GM13977 (cell line): ENCODE results near the gene C2CD5.

Experiments
- DNase-seq: peaks from one replicate; pipeline ENCODE4 v3.0.0; 2012; ENCODE audit warnings: low spot score
- in situ Hi-C: fragments of 300-500 bp; cut with MboI; formaldehyde crosslinking; loops from one replicate; pipeline ENCODE4 v1.12.0; 2022; ENCODE audit warnings: low sequenced_read_pairs, low pct_unique_long_range_greater_than_20kb, mixed read lengths, inconsistent platforms; ENCODE audit not compliant: unreplicated experiment
- TF ChIP-seq, protein P1 (sequence below): IDR thresholded peaks from 2 replicates; pipeline ENCODE4 v1.5.1; 2012; ENCODE audit warnings: mild to moderate bottlenecking, control low read depth; ENCODE audit not compliant: insufficient read depth; ENCODE audit errors: extremely low read depth, missing control alignments

Gene C2CD5

DNA sequence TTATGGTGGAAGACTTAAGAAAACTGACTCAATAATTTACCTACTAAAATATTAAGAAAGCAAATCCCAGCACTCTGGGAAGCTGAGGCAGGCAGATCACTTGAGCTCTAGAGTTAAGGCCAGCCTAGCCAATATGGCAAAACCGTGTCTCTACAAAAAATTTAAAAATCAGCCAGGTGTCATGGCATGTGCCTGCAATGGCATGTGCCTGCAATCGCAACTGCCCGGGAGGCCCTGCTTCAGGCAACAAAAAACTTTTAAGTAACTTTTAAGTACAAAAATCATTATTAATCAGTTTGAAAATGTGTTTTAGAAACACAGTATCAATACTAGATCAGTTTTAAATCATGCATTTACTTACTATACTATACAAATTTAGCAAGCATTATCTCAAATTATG lies 17.5 kb downstream of the C2CD5 start:
- DNase-seq, result no peak
- in situ Hi-C loops, result no loop called here
- TF ChIP-seq, protein P1, sequence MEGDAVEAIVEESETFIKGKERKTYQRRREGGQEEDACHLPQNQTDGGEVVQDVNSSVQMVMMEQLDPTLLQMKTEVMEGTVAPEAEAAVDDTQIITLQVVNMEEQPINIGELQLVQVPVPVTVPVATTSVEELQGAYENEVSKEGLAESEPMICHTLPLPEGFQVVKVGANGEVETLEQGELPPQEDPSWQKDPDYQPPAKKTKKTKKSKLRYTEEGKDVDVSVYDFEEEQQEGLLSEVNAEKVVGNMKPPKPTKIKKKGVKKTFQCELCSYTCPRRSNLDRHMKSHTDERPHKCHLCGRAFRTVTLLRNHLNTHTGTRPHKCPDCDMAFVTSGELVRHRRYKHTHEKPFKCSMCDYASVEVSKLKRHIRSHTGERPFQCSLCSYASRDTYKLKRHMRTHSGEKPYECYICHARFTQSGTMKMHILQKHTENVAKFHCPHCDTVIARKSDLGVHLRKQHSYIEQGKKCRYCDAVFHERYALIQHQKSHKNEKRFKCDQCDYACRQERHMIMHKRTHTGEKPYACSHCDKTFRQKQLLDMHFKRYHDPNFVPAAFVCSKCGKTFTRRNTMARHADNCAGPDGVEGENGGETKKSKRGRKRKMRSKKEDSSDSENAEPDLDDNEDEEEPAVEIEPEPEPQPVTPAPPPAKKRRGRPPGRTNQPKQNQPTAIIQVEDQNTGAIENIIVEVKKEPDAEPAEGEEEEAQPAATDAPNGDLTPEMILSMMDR, result no peak

DNA sequence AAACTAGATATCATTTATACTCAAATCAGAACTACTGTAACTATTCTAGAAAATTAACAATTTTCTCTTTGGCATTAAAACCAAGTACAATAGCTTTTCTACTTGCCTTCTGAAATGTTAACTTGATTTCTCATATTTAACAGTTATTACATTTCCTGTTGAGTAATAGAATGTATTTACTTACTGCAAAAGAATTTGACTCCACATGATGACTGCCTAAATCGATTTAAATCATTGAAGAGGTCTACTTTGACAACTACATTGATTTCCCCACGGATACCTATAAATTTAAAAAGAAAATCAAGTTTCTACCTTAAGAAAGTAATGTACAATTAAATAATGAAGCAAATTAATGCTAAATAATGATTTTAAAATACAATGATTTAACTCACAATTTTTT lies 18.9 kb downstream of the C2CD5 start:
- in situ Hi-C loops, result no loop called here
- no peak for DNase-seq
- TF ChIP-seq, protein P1, result no peak

DNA sequence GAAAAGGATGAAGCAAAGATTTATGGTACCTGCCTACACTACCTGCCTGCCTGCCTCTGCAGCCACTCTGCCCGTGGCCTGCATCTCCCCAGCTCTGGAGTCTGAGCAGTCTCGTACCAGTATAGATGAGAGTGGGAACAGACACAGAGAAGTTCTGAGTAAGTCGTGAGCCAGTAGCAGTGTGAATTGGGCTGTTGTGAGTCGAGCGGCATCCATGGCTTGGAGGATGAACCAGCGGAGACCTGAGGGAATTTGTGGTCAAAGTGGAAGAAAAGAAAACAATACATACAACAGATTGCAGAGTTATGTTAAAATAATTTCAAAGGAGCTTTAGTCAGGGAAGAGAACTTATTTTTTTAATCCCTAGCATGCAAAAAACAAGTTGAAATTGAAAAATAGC lies 25.3 kb downstream of the C2CD5 start:
- in situ Hi-C loops, result no loop called here
- TF ChIP-seq, protein P1, result no peak

DNA sequence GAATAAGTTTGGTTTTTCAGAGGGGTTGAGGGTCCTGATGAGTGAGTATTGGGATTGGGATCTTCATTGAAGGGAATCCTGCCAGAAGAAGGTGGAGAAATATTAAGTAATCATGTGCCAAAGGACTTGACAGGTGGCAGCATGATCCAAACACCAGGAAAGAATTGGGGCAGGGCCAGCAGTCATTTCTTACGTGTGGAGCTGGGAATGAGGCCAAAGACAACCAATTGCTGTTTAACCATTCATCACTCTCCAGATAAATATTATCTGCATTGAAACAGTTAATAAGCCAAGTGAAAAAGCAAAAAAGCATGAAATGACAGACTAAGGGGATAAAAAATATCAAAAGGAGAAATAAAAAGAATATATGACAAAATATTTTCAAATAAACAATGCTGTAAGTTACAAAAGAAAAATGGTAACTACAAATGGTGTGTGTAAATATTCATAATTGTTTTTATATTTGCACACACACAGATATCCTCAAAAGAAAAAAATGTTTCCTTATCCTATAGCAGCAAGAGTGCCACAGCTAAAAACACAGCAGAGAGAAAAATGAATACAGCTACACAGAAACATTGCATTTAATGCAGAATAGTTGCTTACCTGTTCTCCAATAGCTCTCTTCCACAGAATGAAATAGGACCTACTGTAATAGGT lies 26.2 kb downstream of the C2CD5 start:
- no peak for DNase-seq
- TF ChIP-seq, protein P1, result no peak
- in situ Hi-C loops, result no loop called here

More for the DNA sequence above, 25.3 kb downstream of the C2CD5 start:
- no peak for DNase-seq

DNA sequence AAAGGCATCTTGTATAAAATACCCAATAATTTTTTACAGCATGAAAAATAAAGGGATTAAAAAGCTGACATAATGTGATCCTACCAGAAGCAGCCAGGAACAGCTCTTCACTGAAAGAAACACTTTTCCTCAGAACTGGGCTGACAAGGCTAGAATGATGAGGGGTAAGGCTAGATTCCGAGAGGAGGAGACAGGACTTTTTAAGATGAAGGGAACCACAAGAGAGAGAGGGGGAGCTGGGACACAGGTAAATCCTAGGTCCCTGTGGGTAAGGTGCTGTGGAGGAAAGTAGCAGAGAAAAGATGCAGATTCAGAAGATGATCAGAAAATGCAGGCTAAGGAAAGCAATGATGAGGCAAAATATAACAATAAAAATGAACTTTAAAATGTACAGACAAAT lies 29.5 kb downstream of the C2CD5 start:
- in situ Hi-C loops, result no loop called here
- no peak for DNase-seq
- TF ChIP-seq, protein P1, result no peak

DNA sequence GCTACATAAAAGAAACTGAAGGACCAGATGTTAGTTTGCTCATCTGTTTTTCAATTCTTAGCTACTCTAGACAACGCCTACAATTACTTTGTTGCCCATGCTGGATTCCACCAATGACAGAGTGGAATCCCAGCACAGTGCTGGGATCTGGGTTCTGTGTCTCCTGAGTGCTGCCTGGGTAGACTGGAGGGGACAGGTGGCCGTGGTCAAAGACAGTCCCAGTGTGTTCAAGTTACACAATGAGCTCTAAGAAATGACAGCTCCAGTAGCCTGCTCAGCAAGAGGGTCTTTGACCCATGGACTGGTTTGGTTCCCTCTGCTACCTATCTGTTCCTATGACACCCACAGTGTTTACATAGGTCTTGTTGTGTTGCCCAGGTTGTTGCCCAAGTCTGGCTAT lies 38.5 kb downstream of the C2CD5 start:
- TF ChIP-seq, protein P1, result no peak
- in situ Hi-C loops, result no loop called here
- DNase-seq, result no peak
